ENCODE results near the gene PPEF2. TPM values are rescaled to one million over a fixed set of nuclear protein-coding genes. Genes with fewer than 3 reads are reported as not detected.

Gene PPEF2
- polyA plus RNA-seq, 1 experiment: not detected

- no peak for DNase-seq (ENCODE audit: low read depth)
- no peaks in the 10 kb centered on the region for H3K36me3 ChIP-seq (ENCODE audit: control insufficient read depth, insufficient read depth, low read length)
- ChIA-PET CTCF (interaction anchor here (0.6 to 1.6 kb wide), 2 partner anchors 17 to 56 kb away, joined by 3 to 7 read pairs; no protein-coding TSS in a partner anchor), POLR2A (no interaction called here)
- H3K4me3 ChIP-seq (ENCODE audit: low read depth, low read length): no peak overlapping the region
- TF ChIP-seq CTCF (IDR thresholded peaks at IDR 0.05; ENCODE audit: insufficient read depth, low read depth, low read length): no peak
- peaks cover 4% of the 10 kb centered on the region for H3K27me3 ChIP-seq (ENCODE audit: control insufficient read depth, insufficient read depth, low read length)
These were observed 3.7 kb downstream of the PPEF2 start for GRCh38 chr4:75898536-75898935.

- peaks cover 3% of the 10 kb centered on the region; the same call in 1 of the 2 replicates for H3K27me3 ChIP-seq (ENCODE audit: control insufficient read depth, insufficient read depth, low read length)
- DNase-seq (ENCODE audit: low read depth): no peak
- ChIA-PET POLR2A (no interaction called here), CTCF (interaction anchor here (0.6 to 3.1 kb wide), 24 partner anchors 9 to 903 kb away, joined by 3 to 48 read pairs (median 4); no protein-coding TSS in a partner anchor)
- H3K4me3 ChIP-seq (ENCODE audit: low read depth, low read length): no peak overlapping the region
- peak; percentile 62 for TF ChIP-seq CTCF (IDR thresholded peaks at IDR 0.05; ENCODE audit: insufficient read depth, low read depth, low read length)
- no peaks in the 10 kb centered on the region for H3K36me3 ChIP-seq (ENCODE audit: control insufficient read depth, insufficient read depth, low read length)
These were observed 6.4 kb downstream of the PPEF2 start for GRCh38 chr4:75895744-75896314.

- 0 out of 2 replicates have a peak, but pooled peaks have one; percentile 8 for TF ChIP-seq CTCF (IDR thresholded peaks at IDR 0.05; ENCODE audit: insufficient read depth, low read depth, low read length)
- no peak for DNase-seq (ENCODE audit: low read depth)
- Histone ChIP-seq H3K4me3 (ENCODE audit: low read depth, low read length) (no peak overlapping the region), H3K36me3 (ENCODE audit: control insufficient read depth, insufficient read depth, low read length) (no peaks in the 10 kb centered on the region), H3K27me3 (ENCODE audit: control insufficient read depth, insufficient read depth, low read length) (peaks cover 10% of the 10 kb centered on the region; the same call in 1 of the 2 replicates)
- ChIA-PET CTCF (interaction anchor here (0.8 to 1.7 kb wide), 4 partner anchors 15 to 48 kb away, joined by 3 to 5 read pairs (median 3); no protein-coding TSS in a partner anchor), POLR2A (no interaction called here)
These were observed 9.7 kb downstream of the PPEF2 start for GRCh38 chr4:75892508-75892907.

- no peak for TF ChIP-seq CTCF (IDR thresholded peaks at IDR 0.05; ENCODE audit: insufficient read depth, low read depth, low read length)
- ChIA-PET POLR2A (no interaction called here), CTCF (interaction anchor here (1.6 kb wide), 1 partner anchor 20 kb away, joined by 5 read pairs; no protein-coding TSS in a partner anchor)
- H3K27me3 ChIP-seq (ENCODE audit: control insufficient read depth, insufficient read depth, low read length): peaks cover 10% of the 10 kb centered on the region; the same call in 1 of the 2 replicates
- no peaks in the 10 kb centered on the region for H3K36me3 ChIP-seq (ENCODE audit: control insufficient read depth, insufficient read depth, low read length)
- no peak overlapping the region for H3K4me3 ChIP-seq (ENCODE audit: low read depth, low read length)
- DNase-seq (ENCODE audit: low read depth): no peak
These were observed 10.6 kb downstream of the PPEF2 start for GRCh38 chr4:75891611-75892010.

- ChIA-PET POLR2A (no interaction called here), CTCF (interaction anchor here (1.3 kb wide), 1 partner anchor 26 kb away, joined by 5 read pairs; no protein-coding TSS in a partner anchor)
- Histone ChIP-seq H3K4me3 (ENCODE audit: low read depth, low read length) (no peak overlapping the region), H3K36me3 (ENCODE audit: control insufficient read depth, insufficient read depth, low read length) (no peaks in the 10 kb centered on the region), H3K27me3 (ENCODE audit: control insufficient read depth, insufficient read depth, low read length) (peaks cover 10% of the 10 kb centered on the region; the same call in 1 of the 2 replicates)
- no peak for DNase-seq (ENCODE audit: low read depth)
- no peak for TF ChIP-seq CTCF (IDR thresholded peaks at IDR 0.05; ENCODE audit: insufficient read depth, low read depth, low read length)
These were observed 12.6 kb downstream of the PPEF2 start for GRCh38 chr4:75889537-75890199.
